ENCODE measurements around the gene SUFU. TPM values are rescaled to one million over a fixed set of nuclear protein-coding genes. Genes with fewer than 3 reads are reported as not detected.

SUFU gene
- total and polyA plus RNA-seq, 7 donors: 1.2 to 10.5 (median 6.6) TPM

GRCh38 chr10:102593074-102593803, 89.5 kb downstream of the SUFU start:
- intact Hi-C loops (cut with DNase I): no loop called here

DNA sequence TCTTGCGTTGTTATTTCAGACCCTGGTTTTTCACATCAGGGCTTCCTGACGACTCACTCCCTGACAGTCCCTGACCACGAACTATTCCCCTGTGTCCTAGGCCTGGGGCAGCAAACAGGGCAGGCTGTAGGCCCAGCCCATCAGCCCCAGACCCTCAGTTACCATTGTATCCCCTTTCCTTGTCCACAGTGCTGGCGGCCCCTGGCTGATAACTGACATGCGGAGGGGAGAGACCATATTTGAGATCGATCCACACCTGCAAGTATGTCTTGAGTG, 90.0 kb downstream of the SUFU start:
- intact Hi-C loops (cut with DNase I): loop anchor here (2.0 kb wide), 1 partner anchor 53 kb away; no protein-coding TSS in a partner anchor

More at GRCh38 chr10:102593074-102593803, 89.5 kb downstream of the SUFU start:
- no peaks in the 10 kb centered on the region for H3K27me3 ChIP-seq
- no peak overlapping the region for H3K4me3 ChIP-seq
- 88 to 89% methylated on average over 6 of the region's 6 CpGs for WGBS, 2 donors
- TF ChIP-seq EP300 (IDR thresholded peaks at IDR 0.05) (no peak), POLR2AphosphoS5 (IDR thresholded peaks at IDR 0.05) (no peak), POLR2A (IDR thresholded peaks at IDR 0.05) (no peak)
- TF ChIP-seq, protein P1, sequence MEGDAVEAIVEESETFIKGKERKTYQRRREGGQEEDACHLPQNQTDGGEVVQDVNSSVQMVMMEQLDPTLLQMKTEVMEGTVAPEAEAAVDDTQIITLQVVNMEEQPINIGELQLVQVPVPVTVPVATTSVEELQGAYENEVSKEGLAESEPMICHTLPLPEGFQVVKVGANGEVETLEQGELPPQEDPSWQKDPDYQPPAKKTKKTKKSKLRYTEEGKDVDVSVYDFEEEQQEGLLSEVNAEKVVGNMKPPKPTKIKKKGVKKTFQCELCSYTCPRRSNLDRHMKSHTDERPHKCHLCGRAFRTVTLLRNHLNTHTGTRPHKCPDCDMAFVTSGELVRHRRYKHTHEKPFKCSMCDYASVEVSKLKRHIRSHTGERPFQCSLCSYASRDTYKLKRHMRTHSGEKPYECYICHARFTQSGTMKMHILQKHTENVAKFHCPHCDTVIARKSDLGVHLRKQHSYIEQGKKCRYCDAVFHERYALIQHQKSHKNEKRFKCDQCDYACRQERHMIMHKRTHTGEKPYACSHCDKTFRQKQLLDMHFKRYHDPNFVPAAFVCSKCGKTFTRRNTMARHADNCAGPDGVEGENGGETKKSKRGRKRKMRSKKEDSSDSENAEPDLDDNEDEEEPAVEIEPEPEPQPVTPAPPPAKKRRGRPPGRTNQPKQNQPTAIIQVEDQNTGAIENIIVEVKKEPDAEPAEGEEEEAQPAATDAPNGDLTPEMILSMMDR (IDR thresholded peaks at IDR 0.05): no peak
- no peak for DNase-seq
- peaks cover 0 to 2% (median 0%) of the 10 kb centered on the region in 4 donors for H3K36me3 ChIP-seq
- H3K27ac ChIP-seq: no peak overlapping the region
- H3K4me1 ChIP-seq: peaks cover 0 to 45% (median 41%) of the 10 kb centered on the region in 4 donors
- H3K9me3 ChIP-seq: no peaks in the 10 kb centered on the region

GRCh38 chr10:102595293-102595692, 91.5 kb downstream of the SUFU start:
- 69 to 83% methylated on average over 2 of the region's 2 CpGs for WGBS, 2 donors

More for the DNA sequence above, 90.0 kb downstream of the SUFU start:
- Histone ChIP-seq H3K27me3 (no peaks in the 10 kb centered on the region), H3K27ac (peak overlapping the region in 1 of 4 donors; percentile 5), H3K36me3 (peaks cover 0 to 7% (median under 1%) of the 10 kb centered on the region in 4 donors), H3K4me3 (no peak overlapping the region), H3K4me1 (peaks cover 0 to 45% (median 41%) of the 10 kb centered on the region in 4 donors), H3K9me3 (no peaks in the 10 kb centered on the region)
- DNase-seq: no peak
- TF ChIP-seq, protein P1 (IDR thresholded peaks at IDR 0.05): no peak
- TF ChIP-seq POLR2AphosphoS5 (IDR thresholded peaks at IDR 0.05) (no peak), EP300 (IDR thresholded peaks at IDR 0.05) (no peak), POLR2A (IDR thresholded peaks at IDR 0.05) (no peak)
- 80 to 92% methylated on average over 6 of the region's 6 CpGs for WGBS, 2 donors

GRCh38 chr10:102595897-102596296, 92.1 kb downstream of the SUFU start:
- Histone ChIP-seq H3K27ac (peak overlapping the region in 3 of 4 donors; percentile 67 to 78 (median 74)), H3K4me3 (no peak overlapping the region), H3K27me3 (no peaks in the 10 kb centered on the region), H3K36me3 (peaks cover 0 to 26% (median 7%) of the 10 kb centered on the region in 4 donors), H3K4me1 (peaks cover 0 to 45% (median 41%) of the 10 kb centered on the region in 4 donors), H3K9me3 (no peaks in the 10 kb centered on the region)
- WGBS, 2 donors: 87 to 88% methylated on average over 4 of the region's 4 CpGs
- no peak for TF ChIP-seq POLR2AphosphoS5 (IDR thresholded peaks at IDR 0.05)
- TF ChIP-seq EP300 (IDR thresholded peaks at IDR 0.05): no peak
- TF ChIP-seq, protein P1 (IDR thresholded peaks at IDR 0.05): no peak
- TF ChIP-seq POLR2A (IDR thresholded peaks at IDR 0.05): no peak
- intact Hi-C loops (cut with DNase I): loop anchor here (2.0 kb wide), 1 partner anchor 51 kb away; no protein-coding TSS in a partner anchor
- DNase-seq: peak; percentile 40

More at GRCh38 chr10:102595293-102595692, 91.5 kb downstream of the SUFU start:
- H3K27ac ChIP-seq: peak overlapping the region in 3 of 4 donors; percentile 67 to 78 (median 74)
- H3K9me3 ChIP-seq: no peaks in the 10 kb centered on the region
- peak; percentile 72 for DNase-seq
- no peak for TF ChIP-seq POLR2A (IDR thresholded peaks at IDR 0.05)
- no peak for TF ChIP-seq EP300 (IDR thresholded peaks at IDR 0.05)
- TF ChIP-seq, protein P1 (IDR thresholded peaks at IDR 0.05): peak in 1 of 4 experiments; percentile 23
- TF ChIP-seq POLR2AphosphoS5 (IDR thresholded peaks at IDR 0.05): peak in 1 of 4 donors; percentile 4
- no peaks in the 10 kb centered on the region for H3K27me3 ChIP-seq
- H3K4me1 ChIP-seq: peaks cover 0 to 45% (median 41%) of the 10 kb centered on the region in 4 donors
- peaks cover 0 to 22% (median 6%) of the 10 kb centered on the region in 4 donors for H3K36me3 ChIP-seq
- intact Hi-C loops (cut with DNase I): loop anchor here (2.0 kb wide), 1 partner anchor 52 kb away; no protein-coding TSS in a partner anchor
- H3K4me3 ChIP-seq: no peak overlapping the region

All from sigmoid colon (tissue), 7 donors.